BLaER1 treated with 17β-estradiol and CSF1 and Interleukin-3, amounts not matched to agents 10 nM and 100 nM (cell line): ENCODE data around the gene CATSPERD.
A peak's percentile ranks its signal among the peaks of the same experiment; 100 is the strongest.
"Not testable (repeated sequence)": the region's sequence is repeated elsewhere in the genome, so short reads cannot be mapped to it uniquely, and the experiment has no call there.

Experiments used
- H3K27ac ChIP-seq, 11 experiments: shearing (Covaris generic); formaldehyde crosslinking; 2 replicates each; pipeline ENCODE4 v1.8.1; 2022
- H3K27me3 ChIP-seq, 11 experiments: shearing (Covaris generic); formaldehyde crosslinking; 2 replicates each; pipeline ENCODE4 v1.8.1; 2022
- H3K36me3 ChIP-seq, 11 experiments: shearing (Covaris generic); formaldehyde crosslinking; 2 replicates each; pipeline ENCODE4 v1.8.1; 2022
- H3K4me1 ChIP-seq, 10 experiments: shearing (Covaris generic); formaldehyde crosslinking; 2 replicates each; pipeline ENCODE4 v1.8.1; 2022
- H3K4me2 ChIP-seq, 11 experiments: shearing (Covaris generic); formaldehyde crosslinking; 2 replicates each; pipeline ENCODE4 v1.8.1; 2022
- H3K4me3 ChIP-seq, 10 experiments: shearing (Covaris generic); formaldehyde crosslinking; 2 replicates each; pipeline ENCODE4 v1.8.1; 2022
- H3K9ac ChIP-seq, 11 experiments: shearing (Covaris generic); formaldehyde crosslinking; 2 replicates each; pipeline ENCODE4 v1.8.1; 2022
- H3K9me3 ChIP-seq, 11 experiments: shearing (Covaris generic); formaldehyde crosslinking; replicated peaks in 1 of 11; 2 replicates each; pipeline ENCODE4 v1.8.1; 2022
- H4K20me1 ChIP-seq, 11 experiments: shearing (Covaris generic); formaldehyde crosslinking; 2 replicates each; pipeline ENCODE4 v1.8.1; 2022
- Cebpa-rat ChIP-seq, 11 experiments: shearing (Covaris generic); IDR thresholded peaks; 2 replicates each; pipeline ENCODE4 v1.8.1; 2022

The CATSPERD gene

DNA sequence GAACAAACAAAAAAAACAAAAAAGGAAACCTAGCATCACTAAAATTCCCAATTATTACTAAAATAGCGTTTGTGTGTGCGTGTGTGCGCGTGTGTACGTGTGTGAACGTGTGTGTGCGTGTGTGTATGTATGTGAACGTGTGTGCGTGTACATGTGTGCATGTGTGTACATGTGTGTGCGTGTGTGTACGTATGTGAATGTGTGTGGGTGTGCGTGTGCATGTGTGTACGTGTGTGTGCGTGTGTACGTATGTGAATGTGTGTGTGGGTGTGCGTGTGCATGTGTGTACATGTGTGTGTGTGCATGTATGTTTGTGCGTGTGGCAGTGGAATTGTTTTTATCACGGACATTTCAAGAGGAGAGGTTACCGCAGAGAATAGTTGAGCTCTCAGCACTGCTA lies 21.6 kb downstream of the CATSPERD start:
- H3K36me3 ChIP-seq, result no peaks in the 10 kb centered on the region
- TF ChIP-seq Cebpa-rat (IDR thresholded peaks at IDR 0.05), result no peak
- no peak overlapping the region for H3K9ac ChIP-seq
- H3K27me3 ChIP-seq, result no peaks in the 10 kb centered on the region
- H3K4me2 ChIP-seq, result no peak overlapping the region
- H3K9me3 ChIP-seq, result no peaks in the 10 kb centered on the region
- no peak overlapping the region for H3K27ac ChIP-seq
- H3K4me3 ChIP-seq, result no peak overlapping the region
- no peaks in the 10 kb centered on the region for H3K4me1 ChIP-seq
- no peaks in the 10 kb centered on the region for H4K20me1 ChIP-seq

DNA sequence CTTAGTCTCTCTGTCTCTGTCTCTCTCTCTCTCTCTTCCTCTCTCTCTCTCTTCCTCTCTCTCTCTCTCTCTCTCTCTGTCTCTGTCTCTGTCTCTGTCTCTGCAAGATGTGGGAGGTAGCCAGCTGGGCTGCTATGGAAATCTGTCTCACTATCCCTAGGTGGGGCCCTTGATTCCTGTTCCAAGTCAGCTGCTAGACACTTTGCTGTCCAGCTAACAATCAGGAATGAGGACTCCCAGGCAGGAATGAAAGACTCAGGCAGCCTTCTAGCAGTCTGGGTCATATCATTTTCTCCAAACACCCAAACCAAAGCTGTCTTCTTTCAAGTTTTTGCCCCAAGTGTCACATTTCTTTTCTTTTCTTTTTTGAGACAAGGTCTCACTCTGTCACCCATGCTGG lies 23.2 kb downstream of the CATSPERD start:
- no peaks in the 10 kb centered on the region for H4K20me1 ChIP-seq
- H3K36me3 ChIP-seq, result no peaks in the 10 kb centered on the region
- no peak overlapping the region for H3K4me2 ChIP-seq
- no peak overlapping the region for H3K27ac ChIP-seq
- H3K9me3 ChIP-seq, result no peaks in the 10 kb centered on the region
- H3K27me3 ChIP-seq, result no peaks in the 10 kb centered on the region
- no peak overlapping the region for H3K4me3 ChIP-seq
- no peaks in the 10 kb centered on the region for H3K4me1 ChIP-seq
- TF ChIP-seq Cebpa-rat (IDR thresholded peaks at IDR 0.05), result no peak
- H3K9ac ChIP-seq, result no peak overlapping the region

DNA sequence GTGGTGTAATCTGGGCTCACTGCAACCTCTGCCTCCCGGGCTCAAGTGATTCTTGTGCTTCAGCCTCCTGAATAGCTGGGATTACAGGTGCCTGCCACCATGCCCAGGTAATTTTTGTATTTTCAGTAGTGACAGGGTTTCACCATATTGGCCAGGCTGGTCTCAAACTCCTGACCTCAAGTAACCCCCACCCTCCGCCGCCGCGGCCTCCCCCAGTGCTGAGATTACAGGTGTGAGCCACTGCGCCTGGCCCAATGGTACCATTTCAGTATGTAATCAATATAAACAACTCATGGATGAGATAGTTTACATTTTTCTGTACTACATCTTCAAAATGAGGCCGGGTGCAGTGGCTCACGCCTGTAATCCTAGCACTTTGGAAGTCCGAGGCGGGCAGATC lies 24.6 kb downstream of the CATSPERD start:
- H3K36me3 ChIP-seq, H3K9me3 ChIP-seq, H3K4me1 ChIP-seq, H3K27ac ChIP-seq, H3K9ac ChIP-seq, H3K4me2 ChIP-seq, H3K4me3 ChIP-seq, H4K20me1 ChIP-seq, H3K27me3 ChIP-seq: not testable (repeated sequence)

GRCh38 chr19:5748920-5749319 lies 28.5 kb downstream of the CATSPERD start:
- H3K9ac ChIP-seq, H3K27ac ChIP-seq, H3K4me1 ChIP-seq, H3K9me3 ChIP-seq, H4K20me1 ChIP-seq, H3K27me3 ChIP-seq, H3K4me3 ChIP-seq, H3K36me3 ChIP-seq, H3K4me2 ChIP-seq: not testable (repeated sequence)

DNA sequence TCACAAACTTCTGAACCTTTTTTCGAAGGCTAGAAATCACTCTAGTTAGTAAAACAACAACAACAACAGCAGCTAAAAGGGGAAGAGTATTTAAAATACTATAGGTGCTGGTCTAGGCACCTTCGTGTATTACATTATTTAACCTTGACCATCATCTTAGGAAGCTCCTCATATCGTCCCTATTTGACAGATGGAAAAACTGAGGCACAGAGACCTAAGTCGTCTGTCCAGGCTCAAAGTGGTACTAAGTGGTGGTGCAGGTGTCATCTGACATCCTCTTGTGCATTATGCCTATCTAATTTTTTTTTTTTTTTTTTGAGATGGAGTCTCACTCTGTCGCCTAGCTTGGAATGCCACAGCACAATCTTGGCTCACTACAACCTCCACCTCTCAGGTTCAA lies 29.1 kb downstream of the CATSPERD start:
- Histone ChIP-seq H3K36me3 (no peaks in the 10 kb centered on the region), H3K4me2 (no peak overlapping the region), H3K27ac (no peak overlapping the region), H3K9ac (no peak overlapping the region), H3K4me3 (no peak overlapping the region), H3K27me3 (no peaks in the 10 kb centered on the region), H3K4me1 (no peaks in the 10 kb centered on the region), H4K20me1 (no peaks in the 10 kb centered on the region), H3K9me3 (no peaks in the 10 kb centered on the region)
- TF ChIP-seq Cebpa-rat (IDR thresholded peaks at IDR 0.05), result no peak

DNA sequence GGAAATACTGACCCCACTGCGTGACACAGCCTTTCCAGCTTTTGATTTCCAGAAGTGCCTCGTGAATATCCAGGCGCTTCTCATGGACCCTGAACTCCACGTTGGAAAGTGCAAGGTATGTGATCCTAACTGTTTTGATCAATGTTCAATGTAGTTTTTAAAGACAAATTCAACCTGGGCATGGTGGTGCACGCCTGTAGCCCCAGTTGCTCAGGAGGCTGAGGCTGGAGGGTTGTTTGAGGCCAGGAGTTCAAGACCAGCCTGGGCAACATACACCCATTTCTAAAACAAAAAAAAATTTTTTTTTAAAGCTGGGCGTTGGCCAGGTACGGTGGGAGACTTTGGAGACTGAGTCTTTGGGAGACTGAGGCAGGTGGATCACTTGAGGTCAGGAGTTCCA lies 31.3 kb downstream of the CATSPERD start:
- no peaks in the 10 kb centered on the region for H3K36me3 ChIP-seq
- no peak overlapping the region for H3K4me2 ChIP-seq
- no peaks in the 10 kb centered on the region for H4K20me1 ChIP-seq
- H3K9me3 ChIP-seq, result no peaks in the 10 kb centered on the region
- H3K4me3 ChIP-seq, result no peak overlapping the region
- H3K27me3 ChIP-seq, result no peaks in the 10 kb centered on the region
- no peaks in the 10 kb centered on the region for H3K4me1 ChIP-seq
- no peak for TF ChIP-seq Cebpa-rat (IDR thresholded peaks at IDR 0.05)
- H3K9ac ChIP-seq, result no peak overlapping the region
- H3K27ac ChIP-seq, result no peak overlapping the region

- Histone ChIP-seq H3K27ac (no peak overlapping the region), H3K4me3 (no peak overlapping the region), H3K4me2 (no peak overlapping the region), H3K4me1 (peaks cover 0 to 10% (median 8%) of the 10 kb centered on the region in 10 experiments; a peak in 14 of 20 replicates), H3K36me3 (no peaks in the 10 kb centered on the region), H3K9me3 (no peaks in the 10 kb centered on the region), H4K20me1 (no peaks in the 10 kb centered on the region), H3K27me3 (no peaks in the 10 kb centered on the region), H3K9ac (no peak overlapping the region)
- no peak for TF ChIP-seq Cebpa-rat (IDR thresholded peaks at IDR 0.05)
These were observed 33.3 kb downstream of the CATSPERD start for GRCh38 chr19:5753743-5754142.

- Histone ChIP-seq H3K9me3 (peaks cover 0 to 9% (median 0%) of the 10 kb centered on the region in 11 experiments; a peak in 2 of 22 replicates), H3K4me1 (peaks cover 0 to 23% (median 12%) of the 10 kb centered on the region in 10 experiments; a peak in 15 of 20 replicates), H3K27me3 (no peaks in the 10 kb centered on the region), H4K20me1 (no peaks in the 10 kb centered on the region), H3K4me3 (no peak overlapping the region), H3K27ac (no peak overlapping the region), H3K36me3 (no peaks in the 10 kb centered on the region), H3K4me2 (no peak overlapping the region), H3K9ac (no peak overlapping the region)
- no peak for TF ChIP-seq Cebpa-rat (IDR thresholded peaks at IDR 0.05)
These were observed 42.3 kb downstream of the CATSPERD start for GRCh38 chr19:5762608-5763217.

DNA sequence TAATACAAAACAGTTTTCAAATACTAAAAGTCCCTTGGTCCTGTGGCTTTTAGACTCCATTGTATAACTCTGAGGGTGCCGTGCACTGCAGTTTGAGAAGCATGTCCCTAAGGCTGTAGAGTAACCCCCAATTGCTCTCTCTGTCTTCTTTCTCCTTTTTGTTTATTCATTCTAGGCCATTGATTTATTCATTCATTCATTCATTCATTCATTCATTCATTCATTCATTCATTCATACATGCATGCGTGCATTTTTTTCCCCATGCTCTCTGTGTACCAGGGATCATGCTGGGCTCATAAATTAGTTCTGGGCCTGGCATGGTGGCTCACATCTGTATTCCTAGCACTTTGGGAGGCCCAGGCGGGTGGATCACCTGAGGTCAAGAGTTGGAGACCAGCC lies 44.8 kb downstream of the CATSPERD start:
- Histone ChIP-seq H3K9me3 (peaks cover 0 to 9% (median 0%) of the 10 kb centered on the region in 11 experiments; a peak in 2 of 22 replicates), H3K4me3 (no peak overlapping the region), H3K27me3 (no peaks in the 10 kb centered on the region), H3K36me3 (no peaks in the 10 kb centered on the region), H4K20me1 (no peaks in the 10 kb centered on the region), H3K27ac (no peak overlapping the region), H3K4me1 (peaks cover 0 to 37% (median 25%) of the 10 kb centered on the region in 10 experiments; a peak in 14 of 20 replicates), H3K9ac (no peak overlapping the region), H3K4me2 (no peak overlapping the region)
- no peak for TF ChIP-seq Cebpa-rat (IDR thresholded peaks at IDR 0.05)

- H3K27me3 ChIP-seq, result no peaks in the 10 kb centered on the region
- H3K27ac ChIP-seq, result no peak overlapping the region
- no peak for TF ChIP-seq Cebpa-rat (IDR thresholded peaks at IDR 0.05)
- H3K4me1 ChIP-seq, result peaks cover 0 to 49% (median 25%) of the 10 kb centered on the region in 10 experiments; a peak in 14 of 20 replicates
- H3K36me3 ChIP-seq, result no peaks in the 10 kb centered on the region
- no peaks in the 10 kb centered on the region; a peak in 1 of 22 replicates for H4K20me1 ChIP-seq
- H3K9me3 ChIP-seq, result peaks cover 0 to 6% (median 0%) of the 10 kb centered on the region in 11 experiments; a peak in 2 of 22 replicates
- H3K9ac ChIP-seq, result no peak overlapping the region
- H3K4me2 ChIP-seq, result peak overlapping the region in 8 of 11 experiments; percentile 17 to 41 (median 32); a peak in 12 of 22 replicates
- no peak overlapping the region for H3K4me3 ChIP-seq
These were observed 47.5 kb downstream of the CATSPERD start for GRCh38 chr19:5767949-5768348.
